Neural cell (in vitro differentiated cells): ENCODE measurements around the gene EFCAB11. TPM values are rescaled to one million over a fixed set of nuclear protein-coding genes. Genes with fewer than 3 reads are reported as not detected.

ENCODE experiments used
- H2AFZ ChIP-seq: fragments of 200-600, 300-800 bp; sonication (generic), shearing (Covaris generic); 2 replicates; pipeline ENCODE4 v1.6.0; 2014; ENCODE audit warnings: low read depth, mild to moderate bottlenecking, antibody characterized with exemption, low read length, moderate library complexity
- H3F3A ChIP-seq: fragments of 200-600 bp; shearing (Covaris generic); 2 replicates; pipeline ENCODE4 v1.6.1; 2016; ENCODE audit warnings: mild to moderate bottlenecking, moderate library complexity, mixed read lengths, antibody characterized with exemption, low read length; ENCODE audit not compliant: insufficient read depth, poor library complexity, severe bottlenecking
- H3K27ac ChIP-seq: fragments of 200-600, 300-800 bp; sonication (generic), shearing (Covaris generic); 2 replicates; pipeline ENCODE4 v1.5.1; 2014; ENCODE audit warnings: mild to moderate bottlenecking, low read length, moderate library complexity
- H3K27me3 ChIP-seq: fragments of 300-800, 200-600 bp; sonication (generic), shearing (Covaris generic); 2 replicates; pipeline ENCODE4 v1.6.0; 2014; ENCODE audit warnings: mild to moderate bottlenecking, low read depth, low read length, moderate library complexity; ENCODE audit not compliant: insufficient read depth
- H3K36me3 ChIP-seq: fragments of 300-800, 200-600 bp; sonication (generic), shearing (Covaris generic); 2 replicates; pipeline ENCODE4 v1.5.1; 2014; ENCODE audit warnings: mild to moderate bottlenecking, antibody characterized with exemption, low read length, moderate library complexity; ENCODE audit not compliant: insufficient read depth
- H3K4me2 ChIP-seq: fragments of 300-800, 200-600 bp; sonication (generic), shearing (Covaris generic); 2 replicates; pipeline ENCODE4 v1.6.0; 2014; ENCODE audit warnings: mild to moderate bottlenecking, low read length
- H3K4me3 ChIP-seq: fragments of 300-800, 200-600 bp; sonication (generic), shearing (Covaris generic); 2 replicates; pipeline ENCODE4 v1.5.1; 2014; ENCODE audit warnings: mild to moderate bottlenecking, low read length, moderate library complexity
- H3K79me2 ChIP-seq: fragments of 200-600 bp; shearing (Covaris generic); replicated peaks from 2 replicates; pipeline ENCODE4 v1.6.0; 2014; ENCODE audit warnings: mild to moderate bottlenecking, low read length, moderate library complexity; ENCODE audit not compliant: insufficient read depth
- H3K9ac ChIP-seq: fragments of 300-800, 200-600 bp; sonication (generic), shearing (Covaris generic); 2 replicates; pipeline ENCODE4 v1.6.1; 2016; ENCODE audit warnings: mild to moderate bottlenecking, low read length, mixed read lengths
- H3K9me2 ChIP-seq: fragments of 200-600 bp; shearing (Covaris generic); 2 replicates; pipeline ENCODE4 v1.6.1; 2016; ENCODE audit warnings: mild to moderate bottlenecking, low read length, mixed read lengths; ENCODE audit not compliant: insufficient read depth
- H3K9me3 ChIP-seq: fragments of 200-600, 300-800 bp; sonication (generic), shearing (Covaris generic); 2 replicates; pipeline ENCODE4 v1.6.1; 2016; ENCODE audit warnings: mild to moderate bottlenecking, mixed run types, low read length, moderate library complexity, mixed read lengths
- H4K20me1 ChIP-seq: fragments of 200-600 bp; shearing (Covaris generic); 2 replicates; pipeline ENCODE4 v1.6.1; 2016; ENCODE audit warnings: mild to moderate bottlenecking, mixed run types; ENCODE audit not compliant: insufficient read depth
- CTCF ChIP-seq: fragments of 450-650 bp; IDR thresholded peaks from 2 replicates; pipeline ENCODE4 v1.5.1; 2014; ENCODE audit warnings: antibody characterized with exemption, mild to moderate bottlenecking, moderate library complexity; ENCODE audit not compliant: poor library complexity, severe bottlenecking
- EP300 ChIP-seq: fragments of 450-650 bp; conservative IDR thresholded peaks from 2 replicates; pipeline ENCODE4 v1.6.1; 2014; ENCODE audit warnings: antibody characterized with exemption, mild to moderate bottlenecking, moderate library complexity; ENCODE audit not compliant: poor library complexity, severe bottlenecking
- EZH2 ChIP-seq: fragments of 200-600, 300-800 bp; shearing (Covaris generic), sonication (generic); IDR thresholded peaks from 2 replicates; pipeline ENCODE4 v1.6.1; 2014; ENCODE audit warnings: antibody characterized with exemption, low read length, borderline replicate concordance, mild to moderate bottlenecking; ENCODE audit not compliant: insufficient read depth, poor library complexity, severe bottlenecking
- MXI1 ChIP-seq: fragments of 450-650 bp; conservative IDR thresholded peaks from 2 replicates; pipeline ENCODE4 v1.6.1; 2014; ENCODE audit warnings: antibody characterized with exemption, mild to moderate bottlenecking; ENCODE audit not compliant: poor library complexity, severe bottlenecking
- POLR2AphosphoS5 ChIP-seq: IDR thresholded peaks from 2 replicates; pipeline ENCODE4 v1.6.1; 2012
- RAD21 ChIP-seq: fragments of 450-650 bp; conservative IDR thresholded peaks from 2 replicates; pipeline ENCODE4 v1.6.1; 2014; ENCODE audit warnings: antibody characterized with exemption, mild to moderate bottlenecking, moderate library complexity
- REST ChIP-seq: IDR thresholded peaks from 2 replicates; pipeline ENCODE4 v1.6.1; 2012; ENCODE audit warnings: borderline replicate concordance
- SMC3 ChIP-seq: fragments of 450-650 bp; conservative IDR thresholded peaks from 2 replicates; pipeline ENCODE4 v1.6.1; 2014; ENCODE audit warnings: antibody characterized with exemption, mild to moderate bottlenecking, moderate library complexity; ENCODE audit not compliant: poor library complexity
- TAF1 ChIP-seq: IDR thresholded peaks from 2 replicates; pipeline ENCODE4 v1.6.1; 2012; ENCODE audit warnings: low read depth
- polyA plus RNA-seq: library from polyadenylated mRNA; depleted of rRNA; stranded (reverse); fragments of >200 nt; gene quantifications from 2 replicates; pipeline ENCODE4 v1.2.3, GENCODE V29; 2014

The EFCAB11 gene
- polyA plus RNA-seq, 1 donor from 2014 or later = 7.9 TPM

- TF ChIP-seq MXI1 = no peak
- TF ChIP-seq EZH2 = no peak
- TF ChIP-seq TAF1 = no peak
- TF ChIP-seq SMC3 = no peak
- TF ChIP-seq CTCF = no peak
- TF ChIP-seq EP300 = no peak
- no peak for TF ChIP-seq RAD21
- TF ChIP-seq REST = no peak
- no peak for TF ChIP-seq POLR2AphosphoS5
- no peak overlapping the region for H3K4me2 ChIP-seq
- H3K27ac ChIP-seq = no peak overlapping the region
- H3K9me2 ChIP-seq = no peaks in the 10 kb centered on the region
- H3K79me2 ChIP-seq = no peaks in the 10 kb centered on the region
- no peaks in the 10 kb centered on the region for H3K27me3 ChIP-seq
- no peaks in the 10 kb centered on the region for H3K36me3 ChIP-seq
- no peaks in the 10 kb centered on the region for H4K20me1 ChIP-seq
- no peaks in the 10 kb centered on the region for H3F3A ChIP-seq
- no peaks in the 10 kb centered on the region for H3K9me3 ChIP-seq
- no peak overlapping the region for H3K9ac ChIP-seq
- no peak overlapping the region for H3K4me3 ChIP-seq
- H2AFZ ChIP-seq = no peak overlapping the region
Measured at GRCh38 chr14:89851106-89851505, 103.4 kb downstream of the EFCAB11 start.

- Histone ChIP-seq H2AFZ (no peak overlapping the region), H3K27ac (no peak overlapping the region), H3K27me3 (no peaks in the 10 kb centered on the region), H3K9ac (no peak overlapping the region), H3F3A (no peaks in the 10 kb centered on the region), H4K20me1 (no peaks in the 10 kb centered on the region), H3K9me2 (no peaks in the 10 kb centered on the region), H3K4me3 (no peak overlapping the region), H3K36me3 (no peaks in the 10 kb centered on the region), H3K4me2 (no peak overlapping the region), H3K79me2 (no peaks in the 10 kb centered on the region), H3K9me3 (no peaks in the 10 kb centered on the region)
- no peak for TF ChIP-seq EZH2
- TF ChIP-seq MXI1 = no peak
- TF ChIP-seq SMC3 = no peak
- TF ChIP-seq POLR2AphosphoS5 = no peak
- TF ChIP-seq RAD21 = no peak
- no peak for TF ChIP-seq REST
- TF ChIP-seq CTCF = no peak
- TF ChIP-seq TAF1 = no peak
- TF ChIP-seq EP300 = no peak
Measured at GRCh38 chr14:89849931-89850330, 104.6 kb downstream of the EFCAB11 start.
